Glutamatergic neuron (in vitro differentiated cells): ENCODE data around the gene EIF2B5. TPM values are rescaled to one million over a fixed set of nuclear protein-coding genes. Genes with fewer than 3 reads are reported as not detected.

Experiments used
- DNase-seq: peaks from one replicate; pipeline ENCODE4 v3.0.0; 2022
- H3K27ac Mint-ChIP-seq: one replicate; pipeline ENCODE4 v1.8.0; 2020; ENCODE audit warnings: mild to moderate bottlenecking, mixed read lengths, inconsistent platforms; ENCODE audit not compliant: unreplicated experiment
- H3K27me3 Mint-ChIP-seq: one replicate; pipeline ENCODE4 v1.8.0; 2020; ENCODE audit warnings: mild to moderate bottlenecking, moderate library complexity, mixed read lengths, inconsistent platforms; ENCODE audit not compliant: unreplicated experiment
- H3K36me3 Mint-ChIP-seq: one replicate; pipeline ENCODE4 v1.8.0; 2020; ENCODE audit warnings: mild to moderate bottlenecking, mixed read lengths, inconsistent platforms; ENCODE audit not compliant: unreplicated experiment
- H3K4me1 Mint-ChIP-seq: one replicate; pipeline ENCODE4 v1.8.0; 2020; ENCODE audit warnings: mild to moderate bottlenecking, low read depth, mixed read lengths, inconsistent platforms; ENCODE audit not compliant: unreplicated experiment
- H3K4me3 Mint-ChIP-seq: one replicate; pipeline ENCODE4 v1.8.0; 2020; ENCODE audit warnings: mild to moderate bottlenecking, mixed read lengths, inconsistent platforms; ENCODE audit not compliant: unreplicated experiment
- H3K9me3 Mint-ChIP-seq: one replicate; pipeline ENCODE4 v1.8.0; 2020; ENCODE audit warnings: mild to moderate bottlenecking, moderate library complexity, mixed read lengths, inconsistent platforms; ENCODE audit not compliant: unreplicated experiment
- long read RNA-seq: library from polyadenylated mRNA; unstranded; transcript quantifications from one replicate; pipeline ENCODE4 v2.0.0, GENCODE V29; 2020; ENCODE audit not compliant: unreplicated experiment
- total RNA-seq: library from RNA; stranded (reverse); fragmentation: NEBNext Ultra II Directional; extraction: Animal tissue kit (Norgen Biotek cat#: 25700); gene quantifications from one replicate; pipeline ENCODE4 v1.2.1, GENCODE V29; 2021; ENCODE audit not compliant: unreplicated experiment
- TF ChIP-seq, protein P1 (sequence below): fragments of 200-600 bp; sonication (generic); IDR thresholded peaks from one replicate; pipeline ENCODE4 v1.5.0; 2021; ENCODE audit not compliant: partially characterized antibody, unreplicated experiment

The EIF2B5 gene
- total RNA-seq: 41.6 TPM
- long read RNA-seq, transcript EIF2B5-201 (16 exons, 2,656 nt): major isoform, 14 of 23 reads
- long read RNA-seq, partial matches to known transcripts: 5 of 23 reads
- long read RNA-seq, other reads (novel, unspliced or antisense): 4 of 23 reads

DNA sequence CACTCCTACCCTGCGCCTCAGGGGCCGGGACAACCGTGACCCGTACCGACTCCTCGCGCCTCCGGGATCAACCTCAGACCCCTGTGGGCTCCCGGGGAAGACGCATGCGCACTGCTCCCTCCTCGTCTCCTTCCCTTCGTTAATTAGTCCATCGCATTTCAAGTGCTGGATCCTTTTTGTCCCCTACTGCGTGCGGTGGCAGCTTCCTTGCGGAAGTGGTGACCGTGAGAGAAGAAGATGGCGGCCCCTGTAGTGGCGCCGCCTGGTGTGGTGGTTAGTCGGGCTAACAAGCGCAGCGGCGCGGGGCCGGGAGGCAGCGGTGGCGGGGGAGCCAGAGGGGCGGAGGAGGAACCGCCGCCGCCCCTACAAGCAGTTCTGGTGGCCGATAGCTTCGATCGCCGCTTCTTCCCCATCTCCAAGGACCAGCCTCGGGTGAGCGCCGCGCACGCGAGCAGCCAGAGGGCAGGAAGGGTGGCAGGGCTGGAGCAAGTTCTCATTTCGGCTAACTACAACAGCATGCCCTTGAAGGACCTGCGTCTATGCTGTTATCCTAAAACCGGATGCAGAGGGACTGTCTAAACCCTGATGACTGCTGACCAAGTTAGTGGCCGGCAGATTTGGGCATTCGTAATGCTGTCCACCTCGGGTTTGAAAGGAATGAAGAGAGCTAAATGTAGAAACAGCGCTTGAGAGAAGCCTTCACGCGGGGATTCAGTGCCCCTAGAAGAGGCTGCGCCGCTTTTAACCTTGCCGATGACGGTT is at the start of gene EIF2B5:
Gene EIF2B5, plus strand, starts transcription at position 210 of the 762 bp plus-strand sequence. Its CDS starts 28 bp downstream, at position 238.
- H3K4me1 Mint-ChIP-seq: peaks cover 9% of the 10 kb centered on the region
- peak; percentile 97 for DNase-seq
- peak within 1 kb of the TSS; percentile 89 for H3K27ac Mint-ChIP-seq
- H3K36me3 Mint-ChIP-seq: no peaks in the 10 kb centered on the region
- H3K27me3 Mint-ChIP-seq: no peaks in the 10 kb centered on the region
- TF ChIP-seq, protein P1, sequence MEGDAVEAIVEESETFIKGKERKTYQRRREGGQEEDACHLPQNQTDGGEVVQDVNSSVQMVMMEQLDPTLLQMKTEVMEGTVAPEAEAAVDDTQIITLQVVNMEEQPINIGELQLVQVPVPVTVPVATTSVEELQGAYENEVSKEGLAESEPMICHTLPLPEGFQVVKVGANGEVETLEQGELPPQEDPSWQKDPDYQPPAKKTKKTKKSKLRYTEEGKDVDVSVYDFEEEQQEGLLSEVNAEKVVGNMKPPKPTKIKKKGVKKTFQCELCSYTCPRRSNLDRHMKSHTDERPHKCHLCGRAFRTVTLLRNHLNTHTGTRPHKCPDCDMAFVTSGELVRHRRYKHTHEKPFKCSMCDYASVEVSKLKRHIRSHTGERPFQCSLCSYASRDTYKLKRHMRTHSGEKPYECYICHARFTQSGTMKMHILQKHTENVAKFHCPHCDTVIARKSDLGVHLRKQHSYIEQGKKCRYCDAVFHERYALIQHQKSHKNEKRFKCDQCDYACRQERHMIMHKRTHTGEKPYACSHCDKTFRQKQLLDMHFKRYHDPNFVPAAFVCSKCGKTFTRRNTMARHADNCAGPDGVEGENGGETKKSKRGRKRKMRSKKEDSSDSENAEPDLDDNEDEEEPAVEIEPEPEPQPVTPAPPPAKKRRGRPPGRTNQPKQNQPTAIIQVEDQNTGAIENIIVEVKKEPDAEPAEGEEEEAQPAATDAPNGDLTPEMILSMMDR: no peak
- H3K9me3 Mint-ChIP-seq: peaks cover 8% of the 10 kb centered on the region
- H3K4me3 Mint-ChIP-seq: peak within 1 kb of the TSS; percentile 94

- TF ChIP-seq, protein P1: no peak
- Mint-ChIP-seq H3K9me3 (peaks cover 2% of the 10 kb centered on the region), H3K4me1 (no peaks in the 10 kb centered on the region), H3K36me3 (no peaks in the 10 kb centered on the region), H3K4me3 (no peak overlapping the region), H3K27me3 (no peaks in the 10 kb centered on the region), H3K27ac (no peak overlapping the region)
- no peak for DNase-seq
Observed at GRCh38 chr3:184085389-184085852, 49.7 kb upstream of the EIF2B5 start.

DNA sequence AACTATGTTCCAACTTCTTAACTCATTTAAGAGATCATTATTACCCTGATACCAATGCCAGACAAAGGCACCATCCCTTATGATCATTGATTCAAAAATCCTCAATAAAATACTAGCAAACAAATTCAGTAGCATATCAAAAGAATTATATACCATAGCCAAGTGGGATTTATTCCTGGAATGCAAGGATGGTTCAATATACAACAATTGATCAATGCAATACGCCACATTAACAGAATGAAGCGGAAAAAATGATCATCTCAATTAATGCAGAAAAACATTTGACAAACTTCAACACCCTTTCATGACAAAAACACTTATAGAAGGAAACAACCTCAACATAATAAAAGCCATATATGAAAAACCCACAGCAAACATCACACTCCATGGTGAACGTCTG is 43.0 kb upstream of the EIF2B5 start:
- no peak overlapping the region for H3K4me3 Mint-ChIP-seq
- H3K36me3 Mint-ChIP-seq: no peaks in the 10 kb centered on the region
- H3K27ac Mint-ChIP-seq: no peak overlapping the region
- H3K27me3 Mint-ChIP-seq: peaks cover 3% of the 10 kb centered on the region
- TF ChIP-seq, protein P1: no peak
- no peak for DNase-seq
- H3K4me1 Mint-ChIP-seq: no peaks in the 10 kb centered on the region
- no peaks in the 10 kb centered on the region for H3K9me3 Mint-ChIP-seq

DNA sequence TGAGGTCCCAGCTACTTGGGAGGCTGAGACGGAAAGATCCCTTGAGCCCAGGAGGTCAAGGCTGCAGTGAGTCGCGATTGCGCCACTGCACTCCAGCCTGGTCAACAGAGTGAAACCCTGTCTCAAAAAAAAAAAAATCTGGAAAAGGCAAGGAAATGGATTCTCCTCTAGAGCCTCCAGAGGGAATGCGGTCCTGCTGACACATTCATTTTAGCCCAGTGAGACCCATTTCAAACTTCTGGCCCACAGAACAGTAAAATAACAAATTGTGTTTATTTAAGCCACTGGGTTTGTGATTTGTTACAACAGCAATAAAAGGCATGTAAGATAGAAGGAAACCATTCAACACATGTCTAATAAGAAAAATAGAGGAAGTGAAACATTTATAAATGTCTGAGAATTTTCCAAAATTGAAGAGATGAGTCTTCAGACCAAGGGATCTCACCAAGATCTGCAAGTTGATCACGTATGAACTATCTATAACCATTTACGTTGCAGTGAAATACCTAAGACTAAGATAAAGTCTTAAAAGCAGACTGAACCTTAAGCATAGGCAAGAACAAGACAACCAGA is 38.3 kb upstream of the EIF2B5 start, which contains the start of gene HTR3E:
Gene HTR3E, plus strand, starts transcription at position 254 of the 573 bp plus-strand sequence. CDS start 466 bp downstream, outside the sequence.
- Mint-ChIP-seq H3K27ac (no peak within 1 kb of the TSS), H3K36me3 (no peaks in the 10 kb centered on the region), H3K4me1 (no peaks in the 10 kb centered on the region), H3K9me3 (no peaks in the 10 kb centered on the region), H3K27me3 (peaks cover 3% of the 10 kb centered on the region), H3K4me3 (no peak within 1 kb of the TSS)
- no peak for DNase-seq
- TF ChIP-seq, protein P1: no peak
